GM21526 (cell line): ENCODE data around the gene DARS2.
"Not testable (repeated sequence)": the region's sequence is repeated elsewhere in the genome, so short reads cannot be mapped to it uniquely, and the experiment has no call there.

Source experiments
- ATAC-seq: cut with Tn5 transposase; IDR thresholded peaks from one replicate; pipeline ENCODE4 v1.9.1; 2021; ENCODE audit warnings: moderate library complexity; ENCODE audit not compliant: unreplicated experiment, low FRiP score

The DARS2 gene

DNA sequence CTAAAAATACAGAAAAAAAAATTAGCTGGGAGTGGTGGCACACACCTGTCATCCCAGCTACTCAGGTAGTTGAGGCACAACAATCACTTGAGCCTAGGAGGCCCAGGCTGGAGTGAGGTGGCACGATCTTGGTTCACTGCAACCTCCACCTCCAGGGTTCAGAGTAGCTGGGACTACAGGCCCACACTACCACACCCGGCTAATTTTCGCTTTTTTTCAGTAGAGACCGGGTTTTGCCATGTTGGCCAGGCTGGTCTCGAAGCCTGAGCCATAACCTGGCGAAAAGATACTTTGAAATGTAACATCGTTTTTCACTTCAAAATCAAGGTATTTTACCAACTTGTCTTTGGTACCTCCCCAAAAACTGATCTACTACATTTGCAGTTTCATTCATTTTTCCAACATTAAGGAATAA, 37.3 kb downstream of the DARS2 start:
- no peak for ATAC-seq

DNA sequence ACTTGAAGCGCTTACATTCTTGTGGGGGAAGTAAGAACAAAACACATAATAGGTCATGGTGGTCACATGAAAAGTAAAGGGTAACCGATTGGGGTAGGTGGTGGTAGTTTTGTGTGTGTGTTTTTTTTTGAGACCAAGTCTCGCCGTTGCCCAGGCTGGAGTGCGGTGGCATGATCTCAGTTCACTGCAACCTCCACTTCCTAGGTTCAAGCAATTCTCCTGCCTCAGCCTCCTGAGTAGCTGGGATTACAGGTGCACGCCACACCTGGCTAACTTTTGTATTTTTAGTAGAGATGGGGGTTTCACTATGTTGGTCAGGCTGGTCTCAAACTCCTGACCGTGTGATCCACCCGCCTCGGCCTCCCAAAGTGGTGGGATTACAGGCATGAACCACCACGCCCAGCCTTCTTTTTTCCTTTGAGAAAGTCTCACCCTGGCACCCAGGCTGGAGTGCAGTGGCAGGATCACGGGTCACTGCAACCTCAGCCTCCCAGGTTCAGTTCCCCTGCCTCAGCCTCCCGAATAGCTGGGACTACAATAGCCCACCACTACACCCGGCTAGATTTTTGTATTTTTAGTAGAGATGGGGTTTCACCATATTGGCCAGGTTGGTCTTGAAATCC, 37.8 kb downstream of the DARS2 start:
- not testable (repeated sequence) for ATAC-seq

GRCh38 chr1:173862769-173863223, 38.3 kb downstream of the DARS2 start:
- ATAC-seq, result no peak

DNA sequence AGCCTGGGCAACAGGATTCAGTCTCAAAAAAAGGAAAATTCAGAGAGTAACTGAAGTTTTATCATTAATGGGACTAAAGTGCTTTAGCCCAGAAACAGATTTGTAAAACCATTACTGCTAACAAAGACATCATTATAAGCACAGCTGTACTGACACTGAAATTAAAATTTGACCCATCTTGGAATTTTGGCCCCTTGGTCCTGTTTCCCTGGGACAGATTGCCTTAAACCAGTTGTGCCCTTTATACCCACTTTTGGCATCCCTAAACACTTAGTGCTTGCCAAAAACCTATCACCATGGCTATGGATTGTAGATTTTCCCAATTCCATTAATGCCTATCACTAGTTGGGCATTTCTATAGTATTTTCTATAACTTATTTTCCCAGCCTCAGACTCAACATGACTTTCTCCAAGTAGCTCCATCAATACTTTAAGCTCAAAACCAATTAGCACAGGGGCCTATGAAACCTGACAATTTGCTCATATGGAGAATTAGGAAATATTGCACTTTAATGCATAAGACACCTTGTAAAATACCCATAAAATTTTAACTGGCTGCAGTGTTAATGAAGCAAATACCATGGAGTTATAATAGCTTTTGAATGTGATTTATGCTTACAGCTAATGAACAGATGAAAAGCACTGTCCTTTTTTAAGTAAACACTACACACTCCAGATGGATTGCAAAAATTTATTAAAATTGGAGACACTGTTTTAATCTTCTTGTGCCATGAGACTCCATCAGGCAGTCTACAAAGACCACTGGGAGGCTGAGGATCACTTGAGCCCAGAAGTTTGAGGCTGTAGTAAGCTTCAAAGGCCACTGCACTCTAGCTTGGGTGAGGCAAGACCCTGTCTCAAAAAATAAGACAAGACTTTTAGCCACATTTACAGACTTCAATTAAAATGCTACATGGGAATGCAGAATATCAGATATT, 39.0 kb downstream of the DARS2 start:
- no peak for ATAC-seq

- ATAC-seq, result no peak
These were observed 39.9 kb downstream of the DARS2 start for GRCh38 chr1:173864179-173864867.

DNA sequence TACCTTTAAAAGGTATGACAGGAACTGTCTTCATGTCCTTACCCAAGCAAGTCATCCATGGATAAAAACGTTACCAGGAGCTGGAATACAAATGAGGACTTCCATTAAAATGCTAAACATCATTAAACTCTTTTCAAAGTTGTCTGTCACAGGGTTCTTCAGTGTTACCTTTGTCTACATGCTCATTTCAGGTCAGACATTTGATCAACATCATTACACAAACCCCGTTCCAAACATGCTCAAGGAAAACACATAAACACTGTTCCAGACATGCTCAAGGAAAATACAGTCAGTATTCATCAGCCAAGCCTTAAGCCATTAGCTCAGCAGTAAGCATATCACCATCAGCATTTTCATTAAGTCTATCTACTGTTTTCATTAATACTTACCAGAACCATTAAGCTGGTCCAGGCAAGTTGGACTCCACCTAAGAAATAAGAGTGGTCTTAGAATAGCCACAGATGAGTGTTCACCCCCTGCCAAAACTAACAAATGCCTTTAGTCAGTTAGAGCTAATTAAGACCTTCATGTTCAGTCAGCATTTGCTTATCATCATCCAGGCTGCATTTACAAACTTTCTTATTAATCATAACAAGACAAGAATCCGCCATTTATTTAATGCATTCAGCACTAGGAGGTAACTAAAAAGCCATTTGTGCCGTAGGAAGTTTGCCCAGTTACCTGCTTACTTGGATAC, 41.1 kb downstream of the DARS2 start:
- no peak for ATAC-seq

- no peak for ATAC-seq
These were observed 42.1 kb downstream of the DARS2 start for GRCh38 chr1:173866413-173867115.

GRCh38 chr1:173867141-173867752, 42.8 kb downstream of the DARS2 start:
- ATAC-seq, result no peak

DNA sequence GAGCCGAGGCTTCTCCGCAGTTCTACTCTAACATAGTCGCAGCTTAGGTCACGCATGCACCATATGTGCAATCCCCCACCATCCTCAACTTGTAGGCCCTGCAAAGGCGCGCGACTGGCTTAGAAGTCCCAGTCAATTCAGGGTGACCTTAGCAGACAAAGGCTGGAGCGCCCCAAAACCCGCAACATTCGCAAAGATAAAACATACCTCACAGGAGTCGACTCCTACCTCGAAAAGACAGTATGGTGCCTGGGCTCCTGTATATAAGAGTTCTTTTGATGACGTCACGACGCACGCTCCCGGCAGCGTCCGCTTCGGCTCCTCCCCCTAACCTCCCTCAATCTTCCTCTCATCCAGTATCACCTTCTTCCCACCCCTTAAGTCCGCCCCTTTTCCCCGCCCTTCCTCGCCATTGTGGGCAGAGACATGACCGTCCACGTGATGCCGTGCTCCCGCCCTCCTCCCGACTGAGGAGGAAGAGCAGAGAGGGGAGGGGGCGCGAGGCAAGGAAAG, 43.3 kb downstream of the DARS2 start, which contains the start of gene GAS5:
Gene GAS5 (minus strand): TSS at position 237 of the 513 bp plus-strand sequence.
- peak; percentile 63 for ATAC-seq

DNA sequence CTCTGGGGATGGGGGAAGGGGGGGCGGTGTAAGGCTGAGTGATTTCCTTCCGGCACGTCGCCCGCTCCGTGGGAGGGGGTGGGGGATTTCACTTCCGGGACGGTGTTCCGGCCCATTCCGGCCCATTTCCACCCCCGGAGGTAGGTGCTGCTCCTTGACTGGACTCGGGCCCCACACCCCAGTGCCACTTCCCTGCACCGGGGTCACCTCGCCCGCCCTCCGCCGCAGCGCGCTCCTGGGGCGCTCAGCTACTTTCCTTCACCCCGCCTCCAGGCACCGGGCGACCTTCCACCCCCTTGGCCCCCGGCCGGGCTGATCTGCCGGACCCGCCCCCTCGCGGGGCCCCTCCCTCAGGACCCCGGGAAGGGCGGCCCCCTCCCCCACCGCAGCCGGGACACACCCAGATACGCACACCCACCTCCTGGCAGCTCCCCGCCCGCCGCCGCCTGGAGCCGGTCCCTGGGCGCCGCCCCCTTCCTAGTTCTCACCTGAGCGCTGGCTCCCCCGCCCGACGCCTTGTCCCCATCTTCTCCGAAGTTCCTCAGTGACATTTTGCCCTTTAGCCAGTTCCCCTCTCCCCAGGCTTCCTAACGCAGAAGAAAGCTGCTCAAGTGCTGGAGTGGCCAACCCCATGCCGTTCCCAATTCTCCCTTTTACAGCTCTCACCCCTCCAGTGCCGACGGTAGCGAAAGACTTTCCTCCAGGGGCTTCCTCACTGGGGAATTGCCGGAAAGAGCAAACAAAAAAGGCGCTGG, 44.0 kb downstream of the DARS2 start, which contains the start of gene ZBTB37:
Gene ZBTB37 (plus strand): TSS at position 115 of the 755 bp plus-strand sequence. CDS start 1,846 bp downstream, outside the sequence.
- ATAC-seq, result peak; percentile 51

- ATAC-seq, result no peak
These were observed 44.5 kb downstream of the DARS2 start for GRCh38 chr1:173869021-173869359.

- no peak for ATAC-seq
These were observed 46.0 kb downstream of the DARS2 start for GRCh38 chr1:173870252-173871075.

- ATAC-seq, result no peak
These were observed 46.6 kb downstream of the DARS2 start for GRCh38 chr1:173871091-173871490.

DNA sequence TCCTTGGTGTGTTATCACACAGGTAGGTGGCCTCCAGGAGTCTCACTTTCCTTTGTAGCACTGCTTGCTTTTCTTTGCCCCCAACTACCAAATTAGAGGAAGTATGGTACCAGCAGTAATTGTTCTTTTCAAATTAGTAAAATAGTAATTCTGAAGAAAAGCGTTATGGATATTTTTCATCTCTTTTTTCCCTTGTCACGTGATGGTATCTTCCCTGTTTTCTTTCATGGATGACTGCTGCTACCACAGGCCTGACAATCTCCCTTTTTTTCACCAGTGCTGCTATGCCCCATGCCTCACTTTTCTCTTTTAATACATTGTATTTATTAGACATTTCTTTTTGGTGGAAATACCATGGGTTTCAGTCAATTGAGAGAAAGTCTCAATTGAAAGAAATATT, 47.0 kb downstream of the DARS2 start:
- no peak for ATAC-seq

DNA sequence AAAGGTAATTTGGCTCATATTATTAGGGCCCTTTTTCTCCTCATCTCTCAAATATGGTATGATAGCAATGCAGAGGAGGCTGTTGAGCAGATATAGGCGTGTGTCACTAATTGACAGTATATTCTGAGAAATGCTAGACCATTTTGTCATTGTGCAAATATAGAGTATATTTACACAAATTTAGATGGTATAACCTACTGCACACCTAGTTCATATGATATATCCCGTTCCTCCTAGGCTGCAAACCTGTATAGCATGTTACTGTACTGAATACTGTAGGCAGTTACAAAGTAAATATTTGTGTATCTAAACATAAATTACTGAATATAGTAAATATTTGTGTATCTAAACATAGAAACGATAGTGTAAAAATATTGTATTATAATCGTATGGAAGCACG, 52.3 kb downstream of the DARS2 start:
- ATAC-seq, result no peak

- ATAC-seq, result no peak
These were observed 53.8 kb downstream of the DARS2 start for GRCh38 chr1:173878251-173878650.

GRCh38 chr1:173881117-173881516, 56.6 kb downstream of the DARS2 start:
- not testable (repeated sequence) for ATAC-seq

DNA sequence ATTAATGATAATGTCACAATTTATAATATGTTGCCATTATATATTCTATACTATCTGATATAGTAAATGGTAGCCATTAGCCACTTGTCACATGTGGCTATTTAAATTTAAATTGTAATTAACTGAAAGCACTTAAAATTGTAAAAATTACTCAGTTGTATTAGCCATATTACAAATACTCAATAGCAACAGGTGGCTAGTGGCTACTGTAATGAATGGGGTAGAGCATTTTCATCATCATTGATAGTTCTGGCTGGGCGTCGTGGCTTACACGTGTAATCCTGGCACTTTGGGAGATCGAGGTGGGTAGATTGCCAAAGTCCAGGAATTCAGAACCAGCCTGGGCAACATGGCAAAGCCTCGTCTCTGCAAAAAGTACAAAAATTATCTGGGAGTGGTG, 60.2 kb downstream of the DARS2 start:
- no peak for ATAC-seq
